Measurements from ENCODE around the gene NFS1.
"Not testable (repeated sequence)": the region's sequence is repeated elsewhere in the genome, so short reads cannot be mapped to it uniquely, and the experiment has no call there.

Gene NFS1

GRCh38 chr20:35729836-35730582 lies 30.9 kb upstream of the NFS1 start:
- DNase-seq (ENCODE audit: low spot score) = no peak

- no peak for DNase-seq (ENCODE audit: low spot score)
Measured at GRCh38 chr20:35729283-35729807, 30.2 kb upstream of the NFS1 start.

- DNase-seq (ENCODE audit: low spot score) = no peak
Measured at GRCh38 chr20:35726842-35727711, 27.9 kb upstream of the NFS1 start.

- no peak for DNase-seq (ENCODE audit: low spot score)
Measured at GRCh38 chr20:35724321-35725230, 25.4 kb upstream of the NFS1 start.

- not testable (repeated sequence) for DNase-seq (ENCODE audit: low spot score)
Measured at GRCh38 chr20:35723652-35724320, 24.6 kb upstream of the NFS1 start.

- DNase-seq (ENCODE audit: low spot score) = not testable (repeated sequence)
Measured at GRCh38 chr20:35723275-35723639, 24.1 kb upstream of the NFS1 start.

GRCh38 chr20:35721621-35722020 lies 22.5 kb upstream of the NFS1 start:
- no peak for DNase-seq (ENCODE audit: low spot score)

- no peak for DNase-seq (ENCODE audit: low spot score)
Measured at GRCh38 chr20:35721219-35721618, 22.1 kb upstream of the NFS1 start.

GRCh38 chr20:35720165-35721123 lies 21.3 kb upstream of the NFS1 start:
- no peak for DNase-seq (ENCODE audit: low spot score)

- no peak for DNase-seq (ENCODE audit: low spot score)
Measured at GRCh38 chr20:35719717-35720116, 20.6 kb upstream of the NFS1 start.

- DNase-seq (ENCODE audit: low spot score) = no peak
Measured at GRCh38 chr20:35718972-35719635, 20.0 kb upstream of the NFS1 start.

- not testable (repeated sequence) for DNase-seq (ENCODE audit: low spot score)
Measured at GRCh38 chr20:35718321-35718720, 19.2 kb upstream of the NFS1 start.

GRCh38 chr20:35716330-35716729 lies 17.2 kb upstream of the NFS1 start:
- DNase-seq (ENCODE audit: low spot score) = no peak

GRCh38 chr20:35715652-35716051 lies 16.5 kb upstream of the NFS1 start:
- no peak for DNase-seq (ENCODE audit: low spot score)

GRCh38 chr20:35714127-35714526 lies 15.0 kb upstream of the NFS1 start:
- no peak for DNase-seq (ENCODE audit: low spot score)

GRCh38 chr20:35713120-35713519 lies 14.0 kb upstream of the NFS1 start:
- DNase-seq (ENCODE audit: low spot score) = not testable (repeated sequence)

- DNase-seq (ENCODE audit: low spot score) = no peak
Measured at GRCh38 chr20:35711588-35712209, 12.5 kb upstream of the NFS1 start.

GRCh38 chr20:35710884-35711587 lies 11.9 kb upstream of the NFS1 start:
- no peak for DNase-seq (ENCODE audit: low spot score)

GRCh38 chr20:35710039-35710438 lies 10.9 kb upstream of the NFS1 start:
- no peak for DNase-seq (ENCODE audit: low spot score)

All from Ammon's horn (tissue), 1 donor.